ENCODE measurements around the gene DNAJC17. TPM values are rescaled to one million over a fixed set of nuclear protein-coding genes. Genes with fewer than 3 reads are reported as not detected.

DNAJC17 gene
- total RNA-seq, 6 experiments from 2014 or later, result 25.9 to 39.9 (median 29.6) TPM

DNA sequence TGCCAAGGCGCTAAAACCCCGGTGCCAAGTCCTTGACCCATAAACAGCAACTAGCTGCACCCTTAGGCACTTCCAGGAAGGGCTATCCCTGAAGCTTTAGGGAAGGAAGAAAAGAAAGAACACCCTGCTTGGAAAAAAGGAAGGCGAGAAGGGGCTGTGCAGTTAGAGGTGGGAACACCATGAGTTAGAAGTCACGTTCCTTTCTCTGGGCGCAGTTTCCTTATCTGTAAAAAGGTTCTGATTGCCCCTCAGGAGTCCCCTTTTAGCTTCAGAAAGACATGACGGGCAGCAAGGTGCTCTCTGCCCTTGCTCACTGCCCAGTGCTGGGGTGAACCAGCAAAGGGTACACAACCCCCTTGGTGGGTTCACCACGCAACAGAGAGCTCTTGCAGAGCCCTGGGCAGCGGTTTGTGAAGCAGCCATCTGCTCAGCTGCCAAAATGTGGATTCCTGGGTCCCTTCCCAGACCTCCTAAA lies 42.6 kb downstream of the DNAJC17 start:
- H3K36me3 Mint-ChIP-seq (ENCODE audit: low read depth), result no peaks in the 10 kb centered on the region
- no peak for DNase-seq
- peak overlapping the region; percentile 85 for H3K4me3 Mint-ChIP-seq
- H3K4me1 Mint-ChIP-seq (ENCODE audit: low read depth), result peaks cover 43% of the 10 kb centered on the region
- H3K27ac Mint-ChIP-seq, result peak overlapping the region; percentile 52
- H3K9me3 Mint-ChIP-seq, result no peaks in the 10 kb centered on the region
- TF ChIP-seq CTCF (IDR thresholded peaks at IDR 0.05), result no peak
- H3K27me3 Mint-ChIP-seq (ENCODE audit: insufficient read depth), result peaks cover 3% of the 10 kb centered on the region

DNA sequence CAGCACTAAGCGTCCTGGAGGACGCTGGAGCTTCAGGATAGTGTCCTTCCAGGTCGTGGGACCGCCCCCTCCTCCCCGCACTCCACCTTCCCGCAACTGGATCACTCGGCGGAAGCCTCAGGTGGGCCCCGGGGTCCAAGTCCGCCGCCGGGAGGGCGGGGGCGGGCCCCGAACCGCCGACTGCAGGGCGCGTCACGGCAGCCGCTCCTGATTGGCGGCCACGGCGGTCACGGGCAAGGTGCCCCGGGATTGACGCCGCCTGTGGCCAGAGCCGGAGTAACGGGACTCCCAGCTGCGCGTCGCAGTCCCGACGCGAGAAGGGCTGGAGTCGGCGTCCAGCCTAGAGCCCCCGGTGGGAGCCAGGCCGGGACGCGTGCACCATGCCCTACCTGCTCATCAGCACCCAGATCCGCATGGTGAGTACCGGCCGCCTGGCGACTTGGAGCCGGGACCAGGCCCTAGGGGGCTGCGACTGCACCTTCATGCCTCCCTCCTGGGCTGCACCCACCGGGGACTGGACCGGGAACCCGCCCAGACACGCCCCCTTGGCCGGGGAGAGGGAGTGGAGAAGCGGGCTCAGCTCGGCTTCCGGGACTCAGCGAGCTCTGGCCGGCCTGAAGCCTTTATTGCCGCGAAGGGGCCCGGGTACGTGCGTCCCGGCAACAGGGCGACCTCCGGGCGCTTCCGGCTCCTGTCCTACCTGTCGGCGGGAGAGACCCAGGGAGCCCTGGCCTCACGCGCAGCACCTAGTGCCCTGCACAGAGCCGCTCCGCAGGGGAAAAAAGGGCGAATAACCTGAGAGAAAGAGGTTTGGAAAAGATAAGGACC lies 43.3 kb downstream of the DNAJC17 start, which contains the start of gene GCHFR:
GCHFR (plus strand) TSS at position 268 of the 828 bp plus-strand sequence; CDS start at position 381, 113 bp downstream.
- peaks cover 3% of the 10 kb centered on the region for H3K27me3 Mint-ChIP-seq (ENCODE audit: insufficient read depth)
- no peaks in the 10 kb centered on the region for H3K9me3 Mint-ChIP-seq
- H3K27ac Mint-ChIP-seq, result peak within 1 kb of the TSS; percentile 56
- no peaks in the 10 kb centered on the region for H3K36me3 Mint-ChIP-seq (ENCODE audit: low read depth)
- peak within 1 kb of the TSS; percentile 85 for H3K4me3 Mint-ChIP-seq
- peak; percentile 71 for TF ChIP-seq CTCF (IDR thresholded peaks at IDR 0.05)
- peak; percentile 44 for DNase-seq
- H3K4me1 Mint-ChIP-seq (ENCODE audit: low read depth), result peaks cover 39% of the 10 kb centered on the region

DNA sequence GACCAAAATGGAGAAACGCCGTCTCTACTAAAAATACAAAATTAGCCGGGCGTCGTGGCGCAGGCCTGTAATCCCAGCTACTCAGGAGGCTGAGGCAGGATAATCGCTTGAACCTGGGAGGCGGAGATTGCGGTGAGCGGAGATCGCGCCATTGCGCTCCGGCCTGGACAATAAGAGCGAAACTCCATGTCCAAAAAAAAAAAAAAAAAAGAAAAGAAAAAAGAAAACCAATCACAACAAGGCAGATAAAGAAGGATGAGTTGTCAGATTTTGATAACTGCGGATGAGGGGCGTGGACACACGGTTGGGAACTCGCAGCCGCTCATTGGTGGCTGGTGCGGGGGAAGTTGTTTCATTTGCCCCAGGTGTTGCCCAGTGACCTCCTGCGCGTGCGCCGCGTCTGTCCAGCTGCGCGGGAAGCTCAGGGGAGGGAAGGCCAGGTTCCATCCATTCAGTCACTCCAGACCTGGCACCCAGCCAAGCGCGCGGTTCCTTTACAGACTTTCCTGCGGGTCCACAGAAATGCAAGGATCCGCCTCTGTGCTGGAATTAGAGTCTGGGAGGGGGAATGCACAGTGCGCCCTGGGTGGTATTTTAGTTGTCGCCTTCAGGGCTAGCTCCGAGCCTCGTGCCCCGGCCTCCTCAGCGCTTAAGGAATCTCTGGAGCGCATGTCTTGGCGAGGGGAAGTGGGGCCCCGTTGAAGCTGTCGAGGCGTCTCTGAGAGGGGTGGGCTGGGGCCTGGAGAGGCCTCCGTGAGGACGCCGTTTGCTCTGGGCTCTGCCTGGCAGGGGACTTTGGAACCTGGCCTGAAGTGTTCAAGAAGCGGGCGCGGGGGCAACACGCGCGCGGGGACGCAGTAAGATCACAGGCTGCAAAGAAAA lies 44.1 kb downstream of the DNAJC17 start:
- no peaks in the 10 kb centered on the region for H3K36me3 Mint-ChIP-seq (ENCODE audit: low read depth)
- no peak for DNase-seq
- TF ChIP-seq CTCF (IDR thresholded peaks at IDR 0.05), result no peak
- no peaks in the 10 kb centered on the region for H3K9me3 Mint-ChIP-seq
- H3K4me3 Mint-ChIP-seq, result peak overlapping the region; percentile 85
- H3K4me1 Mint-ChIP-seq (ENCODE audit: low read depth), result peaks cover 39% of the 10 kb centered on the region
- peak overlapping the region; percentile 56 for H3K27ac Mint-ChIP-seq
- peaks cover 3% of the 10 kb centered on the region for H3K27me3 Mint-ChIP-seq (ENCODE audit: insufficient read depth)

DNA sequence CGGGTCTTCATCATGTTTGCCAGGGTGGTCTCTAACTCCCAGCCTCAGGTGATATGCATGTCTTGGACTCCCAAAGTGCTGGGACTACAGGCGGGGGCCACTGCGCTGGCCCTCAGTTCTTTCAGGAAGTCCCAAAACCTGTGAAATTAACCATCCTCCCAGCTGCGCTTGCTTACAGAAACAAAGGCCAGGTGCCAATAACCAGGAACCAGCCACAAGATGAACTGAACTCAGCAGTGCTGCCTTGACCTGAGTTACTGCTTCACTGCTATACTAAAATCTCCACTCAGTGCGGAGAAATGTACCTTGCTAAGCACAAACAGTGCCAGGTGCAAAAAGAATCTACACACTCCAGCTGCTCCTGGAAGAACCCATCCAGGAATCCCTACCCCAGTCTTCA lies 47.3 kb downstream of the DNAJC17 start:
- DNase-seq, result no peak
- peaks cover 3% of the 10 kb centered on the region for H3K27me3 Mint-ChIP-seq (ENCODE audit: insufficient read depth)
- H3K27ac Mint-ChIP-seq, result no peak overlapping the region
- H3K4me3 Mint-ChIP-seq, result no peak overlapping the region
- no peaks in the 10 kb centered on the region for H3K36me3 Mint-ChIP-seq (ENCODE audit: low read depth)
- H3K4me1 Mint-ChIP-seq (ENCODE audit: low read depth), result peaks cover 21% of the 10 kb centered on the region
- no peak for TF ChIP-seq CTCF (IDR thresholded peaks at IDR 0.05)
- H3K9me3 Mint-ChIP-seq, result no peaks in the 10 kb centered on the region

DNA sequence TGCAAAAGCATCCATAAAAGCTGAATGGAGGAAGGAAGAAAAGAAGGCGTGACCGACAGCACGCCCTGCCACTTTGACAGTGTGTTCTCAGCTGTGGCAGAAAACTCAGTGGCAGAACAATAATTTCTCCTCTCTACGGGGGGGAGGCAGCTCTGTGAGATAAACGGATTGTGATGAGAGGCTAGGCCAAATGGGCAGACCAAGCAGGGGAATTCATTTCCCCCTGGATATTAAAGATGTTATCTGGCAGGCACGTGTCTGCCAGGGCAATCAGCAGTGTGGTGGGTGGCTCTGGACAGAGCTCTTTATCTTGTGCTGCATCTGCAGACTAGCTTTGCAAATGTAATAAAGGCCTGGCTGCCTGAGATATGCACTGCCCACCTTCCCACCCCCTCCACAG lies 50.3 kb downstream of the DNAJC17 start:
- no peak for DNase-seq
- H3K27ac Mint-ChIP-seq, result no peak overlapping the region
- TF ChIP-seq CTCF (IDR thresholded peaks at IDR 0.05), result no peak
- H3K36me3 Mint-ChIP-seq (ENCODE audit: low read depth), result no peaks in the 10 kb centered on the region; the same call in 1 of the 2 replicates
- peaks cover 3% of the 10 kb centered on the region for H3K27me3 Mint-ChIP-seq (ENCODE audit: insufficient read depth)
- H3K4me3 Mint-ChIP-seq, result peak overlapping the region; percentile 16; the same call in 1 of the 2 replicates
- peaks cover 29% of the 10 kb centered on the region for H3K4me1 Mint-ChIP-seq (ENCODE audit: low read depth)
- no peaks in the 10 kb centered on the region for H3K9me3 Mint-ChIP-seq
